Subcutaneous abdominal adipose tissue (tissue), 5 donors: Measurements from ENCODE around the gene SIX1.

Experiments
- H3K27ac ChIP-seq: one replicate; pipeline ENCODE4 v1.7.0; 2013; ENCODE audit warnings: low read depth, mild to moderate bottlenecking, inconsistent platforms, low read length, moderate library complexity
- H3K27me3 ChIP-seq, 5 donors: one replicate each; pipeline ENCODE4 v1.7.0; 2013; ENCODE audit warnings: low read length in 5 of 5, inconsistent platforms in 1 of 5; ENCODE audit not compliant: control insufficient read depth in 5 of 5, insufficient read depth in 4 of 5
- H3K36me3 ChIP-seq, 5 donors: one replicate each; pipeline ENCODE4 v1.7.0; 2013; ENCODE audit warnings: low read length in 5 of 5; ENCODE audit not compliant: control insufficient read depth in 5 of 5, insufficient read depth in 5 of 5
- H3K4me1 ChIP-seq, 5 donors: one replicate each; pipeline ENCODE4 v1.7.0; 2013; ENCODE audit warnings: low read length in 5 of 5, mild to moderate bottlenecking in 3 of 5, moderate library complexity in 1 of 5; ENCODE audit not compliant: control insufficient read depth in 5 of 5, insufficient read depth in 5 of 5
- H3K4me3 ChIP-seq, 5 donors: one replicate each; pipeline ENCODE4 v1.7.0; 2013; ENCODE audit warnings: low read length in 5 of 5, low read depth in 1 of 5
- H3K9ac ChIP-seq, 5 donors: one replicate each; pipeline ENCODE4 v1.7.0; 2013; ENCODE audit warnings: low read length in 5 of 5, mild to moderate bottlenecking in 4 of 5, moderate library complexity in 3 of 5
- H3K9me3 ChIP-seq, 5 donors: one replicate each; pipeline ENCODE4 v1.7.0; 2013; ENCODE audit warnings: low read length in 5 of 5; ENCODE audit not compliant: control insufficient read depth in 5 of 5
- donor health status: healthy.
- donor health status: healthy.
- donor health status: healthy.
- donor health status: healthy.
- donor health status: healthy.

Gene SIX1

DNA sequence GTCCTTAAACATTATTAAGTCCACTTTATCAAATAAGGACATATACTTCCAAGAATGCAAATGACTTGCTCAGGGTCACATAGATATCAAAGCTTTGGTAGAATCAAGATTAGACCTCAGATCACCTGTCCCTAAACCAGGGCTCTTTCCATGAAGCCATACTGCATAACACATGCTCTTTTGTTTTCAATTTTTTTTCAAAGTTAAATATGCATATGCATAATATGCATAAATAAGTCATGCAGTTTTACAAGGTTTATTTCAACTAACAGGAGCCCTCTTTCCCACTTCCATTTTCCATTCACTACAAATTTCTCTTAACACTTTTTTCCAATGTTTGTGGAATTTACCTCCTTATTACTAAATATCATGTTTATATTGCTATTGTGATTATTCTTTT lies 53.1 kb downstream of the SIX1 start:
- H3K9me3 ChIP-seq, result no peaks in the 10 kb centered on the region
- H3K9ac ChIP-seq, result no peak overlapping the region
- peaks cover 0 to 2% (median 0%) of the 10 kb centered on the region in 5 donors for H3K4me1 ChIP-seq
- no peak overlapping the region for H3K4me3 ChIP-seq
- no peaks in the 10 kb centered on the region for H3K36me3 ChIP-seq
- no peaks in the 10 kb centered on the region for H3K27me3 ChIP-seq
- no peak overlapping the region for H3K27ac ChIP-seq

GRCh38 chr14:60594062-60594461 lies 55.2 kb downstream of the SIX1 start:
- no peak overlapping the region for H3K4me3 ChIP-seq
- H3K4me1 ChIP-seq, result peaks cover 0 to 7% (median 0%) of the 10 kb centered on the region in 5 donors
- no peaks in the 10 kb centered on the region for H3K36me3 ChIP-seq
- H3K27me3 ChIP-seq, result no peaks in the 10 kb centered on the region
- H3K27ac ChIP-seq, result no peak overlapping the region
- no peak overlapping the region for H3K9ac ChIP-seq
- no peaks in the 10 kb centered on the region for H3K9me3 ChIP-seq
